Measurements from ENCODE around the gene UNC5C. TPM values are rescaled to one million over a fixed set of nuclear protein-coding genes. Genes with fewer than 3 reads are reported as not detected.

The UNC5C gene
- total RNA-seq, 1 donor from 2014 or later: 0.39 TPM

DNA sequence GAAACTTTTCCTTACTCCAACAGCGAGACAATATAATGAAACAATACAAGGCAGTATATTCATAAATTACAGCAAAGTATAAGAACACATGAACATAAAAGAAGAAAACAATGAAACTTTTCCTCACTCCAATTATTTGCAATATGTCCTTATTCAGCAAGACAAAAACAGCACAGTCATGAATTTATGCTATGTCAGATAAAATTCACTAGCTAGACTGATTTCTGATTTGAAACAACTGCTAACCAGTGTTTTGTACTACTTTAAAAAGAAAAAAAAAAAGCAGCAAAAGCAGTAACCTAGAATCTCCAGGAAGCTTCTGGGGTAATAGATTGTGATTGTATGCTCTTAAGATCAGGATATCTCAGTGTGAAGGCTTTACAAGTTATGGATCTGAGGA, 45.2 kb upstream of the UNC5C start:
- Mint-ChIP-seq H3K4me3 (no peak overlapping the region), H3K27ac (no peak overlapping the region), H3K27me3 (ENCODE audit: insufficient read depth, low read depth) (no peaks in the 10 kb centered on the region), H3K4me1 (peaks cover 4% of the 10 kb centered on the region), H3K36me3 (no peaks in the 10 kb centered on the region), H3K9me3 (peaks cover 2% of the 10 kb centered on the region)
- no peaks in the 10 kb centered on the region for H3K79me2 ChIP-seq (ENCODE audit: low read depth)
- no peak overlapping the region for H3K9ac ChIP-seq
- H4K20me1 ChIP-seq (ENCODE audit: low read depth): no peaks in the 10 kb centered on the region
- no peaks in the 10 kb centered on the region for H3K27me3 ChIP-seq
- H3K27ac ChIP-seq: no peak overlapping the region
- peak overlapping the region; percentile 26 for H2AFZ ChIP-seq (replicated peaks)
- no peaks in the 10 kb centered on the region for H3K36me3 ChIP-seq
- no peak overlapping the region for H3K4me2 ChIP-seq
- TF ChIP-seq EZH2phosphoT487 (IDR thresholded peaks at IDR 0.05): no peak
- TF ChIP-seq, protein P1, sequence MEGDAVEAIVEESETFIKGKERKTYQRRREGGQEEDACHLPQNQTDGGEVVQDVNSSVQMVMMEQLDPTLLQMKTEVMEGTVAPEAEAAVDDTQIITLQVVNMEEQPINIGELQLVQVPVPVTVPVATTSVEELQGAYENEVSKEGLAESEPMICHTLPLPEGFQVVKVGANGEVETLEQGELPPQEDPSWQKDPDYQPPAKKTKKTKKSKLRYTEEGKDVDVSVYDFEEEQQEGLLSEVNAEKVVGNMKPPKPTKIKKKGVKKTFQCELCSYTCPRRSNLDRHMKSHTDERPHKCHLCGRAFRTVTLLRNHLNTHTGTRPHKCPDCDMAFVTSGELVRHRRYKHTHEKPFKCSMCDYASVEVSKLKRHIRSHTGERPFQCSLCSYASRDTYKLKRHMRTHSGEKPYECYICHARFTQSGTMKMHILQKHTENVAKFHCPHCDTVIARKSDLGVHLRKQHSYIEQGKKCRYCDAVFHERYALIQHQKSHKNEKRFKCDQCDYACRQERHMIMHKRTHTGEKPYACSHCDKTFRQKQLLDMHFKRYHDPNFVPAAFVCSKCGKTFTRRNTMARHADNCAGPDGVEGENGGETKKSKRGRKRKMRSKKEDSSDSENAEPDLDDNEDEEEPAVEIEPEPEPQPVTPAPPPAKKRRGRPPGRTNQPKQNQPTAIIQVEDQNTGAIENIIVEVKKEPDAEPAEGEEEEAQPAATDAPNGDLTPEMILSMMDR (IDR thresholded peaks at IDR 0.05): no peak
- no peak for TF ChIP-seq EZH2 (IDR thresholded peaks at IDR 0.05)
- H3K9me3 ChIP-seq (ENCODE audit: low read depth): no peaks in the 10 kb centered on the region
- H3K4me3 ChIP-seq: no peak overlapping the region
- no peaks in the 10 kb centered on the region for H3F3A ChIP-seq (ENCODE audit: low read depth)
- H3K4me1 ChIP-seq: no peaks in the 10 kb centered on the region
- no peak for DNase-seq (ENCODE audit: low spot score)

DNA sequence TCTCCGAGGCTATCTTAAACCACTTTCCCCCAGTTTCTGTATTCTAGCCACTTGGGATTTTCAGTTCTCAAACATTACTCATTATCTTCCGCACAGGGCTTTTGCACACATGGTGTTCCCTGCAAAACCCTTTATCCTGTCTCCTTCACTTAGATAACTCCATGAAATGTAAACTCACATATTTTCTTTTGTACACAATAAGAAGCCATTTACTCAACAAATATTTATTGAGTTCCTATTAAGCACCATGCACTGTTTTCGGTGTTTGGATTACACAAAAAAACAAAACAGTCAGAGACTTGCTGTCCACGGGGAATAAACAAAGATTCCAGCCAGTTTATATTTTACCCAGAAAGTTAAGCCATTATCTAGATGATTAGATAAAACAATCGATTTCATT, 42.5 kb upstream of the UNC5C start:
- no peaks in the 10 kb centered on the region for H4K20me1 ChIP-seq (ENCODE audit: low read depth)
- Mint-ChIP-seq H3K4me1 (no peaks in the 10 kb centered on the region), H3K27me3 (ENCODE audit: insufficient read depth, low read depth) (no peaks in the 10 kb centered on the region), H3K9me3 (peaks cover 2% of the 10 kb centered on the region), H3K36me3 (no peaks in the 10 kb centered on the region), H3K27ac (no peak overlapping the region), H3K4me3 (no peak overlapping the region)
- H3K4me3 ChIP-seq: no peak overlapping the region
- H3K27ac ChIP-seq: no peak overlapping the region
- no peaks in the 10 kb centered on the region for H3K36me3 ChIP-seq
- no peaks in the 10 kb centered on the region for H3K79me2 ChIP-seq (ENCODE audit: low read depth)
- no peak overlapping the region for H3K9ac ChIP-seq
- no peak for TF ChIP-seq EZH2 (IDR thresholded peaks at IDR 0.05)
- no peak for TF ChIP-seq EZH2phosphoT487 (IDR thresholded peaks at IDR 0.05)
- TF ChIP-seq, protein P1 (IDR thresholded peaks at IDR 0.05): no peak
- H3K4me2 ChIP-seq: no peak overlapping the region
- DNase-seq (ENCODE audit: low spot score): no peak
- H3K9me3 ChIP-seq (ENCODE audit: low read depth): no peaks in the 10 kb centered on the region
- no peaks in the 10 kb centered on the region for H3F3A ChIP-seq (ENCODE audit: low read depth)
- no peak overlapping the region for H2AFZ ChIP-seq (replicated peaks)
- no peaks in the 10 kb centered on the region for H3K27me3 ChIP-seq
- H3K4me1 ChIP-seq: no peaks in the 10 kb centered on the region

DNA sequence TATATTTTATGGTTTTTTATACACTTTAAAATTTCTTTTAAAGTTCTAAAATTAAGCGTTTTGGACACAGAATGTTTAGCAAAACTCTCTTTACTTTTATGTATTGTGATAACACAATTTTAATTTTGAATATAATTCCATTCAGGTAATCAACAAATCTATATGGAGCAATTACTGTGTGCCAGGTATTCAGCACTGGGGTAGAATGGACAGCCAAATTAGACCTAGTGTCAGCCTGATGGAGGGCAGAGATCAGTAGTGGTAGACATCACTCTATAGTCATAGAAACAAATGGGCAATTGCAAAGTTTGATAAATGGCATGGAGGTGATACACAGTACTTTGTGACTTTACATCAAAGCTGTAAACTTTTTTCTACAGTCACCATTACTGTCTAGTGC, 41.8 kb upstream of the UNC5C start:
- H3K4me1 ChIP-seq: no peaks in the 10 kb centered on the region
- H3K36me3 ChIP-seq: no peaks in the 10 kb centered on the region
- no peak overlapping the region for H3K27ac ChIP-seq
- no peaks in the 10 kb centered on the region for H3K27me3 ChIP-seq
- no peak overlapping the region for H3K9ac ChIP-seq
- no peaks in the 10 kb centered on the region for H3K4me1 Mint-ChIP-seq
- H3K4me2 ChIP-seq: no peak overlapping the region
- no peak overlapping the region for H3K4me3 ChIP-seq
- no peak for DNase-seq (ENCODE audit: low spot score)
- no peaks in the 10 kb centered on the region for H3K9me3 ChIP-seq (ENCODE audit: low read depth)
- no peaks in the 10 kb centered on the region for H3K36me3 Mint-ChIP-seq
- TF ChIP-seq EZH2phosphoT487 (IDR thresholded peaks at IDR 0.05) (no peak), EZH2 (IDR thresholded peaks at IDR 0.05) (no peak)
- TF ChIP-seq, protein P1 (IDR thresholded peaks at IDR 0.05): no peak
- H2AFZ ChIP-seq (replicated peaks): no peak overlapping the region
- H3F3A ChIP-seq (ENCODE audit: low read depth): no peaks in the 10 kb centered on the region
- H3K27me3 Mint-ChIP-seq (ENCODE audit: insufficient read depth, low read depth): no peaks in the 10 kb centered on the region
- no peaks in the 10 kb centered on the region for H4K20me1 ChIP-seq (ENCODE audit: low read depth)
- H3K27ac Mint-ChIP-seq: no peak overlapping the region
- peaks cover 2% of the 10 kb centered on the region for H3K9me3 Mint-ChIP-seq
- H3K4me3 Mint-ChIP-seq: no peak overlapping the region
- H3K79me2 ChIP-seq (ENCODE audit: low read depth): no peaks in the 10 kb centered on the region

Data from neural progenitor cell (in vitro differentiated cells).